IgD-negative memory B cell (primary cell): Measurements from ENCODE around the gene LRRC4C. TPM values are rescaled to one million over a fixed set of nuclear protein-coding genes. Genes with fewer than 3 reads are reported as not detected.
A peak's percentile ranks its signal among the peaks of the same experiment; 100 is the strongest.

Experiments
- H3K27ac Mint-ChIP-seq, 3 donors: one replicate each; pipeline ENCODE4 v1.8.0; 2020 to 2022; ENCODE audit warnings: mild to moderate bottlenecking in 3 of 3, mixed read lengths in 3 of 3, moderate library complexity in 1 of 3
- H3K27me3 Mint-ChIP-seq: one replicate; pipeline ENCODE4 v1.8.0; 2021; ENCODE audit warnings: mixed read lengths
- H3K36me3 Mint-ChIP-seq: one replicate; pipeline ENCODE4 v1.8.0; 2020; ENCODE audit warnings: mild to moderate bottlenecking, mixed read lengths
- H3K4me1 Mint-ChIP-seq, 3 donors: one replicate each; pipeline ENCODE4 v1.8.0; 2020 to 2022; ENCODE audit warnings: mixed read lengths in 3 of 3, mild to moderate bottlenecking in 1 of 3
- H3K4me3 Mint-ChIP-seq, 4 donors: one replicate each; pipeline ENCODE4 v1.8.0; 2020 to 2022; ENCODE audit warnings: mild to moderate bottlenecking in 4 of 4, mixed read lengths in 4 of 4, moderate library complexity in 3 of 4
- H3K9me3 Mint-ChIP-seq, 3 donors: one replicate each; pipeline ENCODE4 v1.8.0; 2020 to 2021; ENCODE audit warnings: mixed read lengths in 3 of 3, mild to moderate bottlenecking in 1 of 3
- polyA plus RNA-seq: library from polyadenylated mRNA; unstranded; fragments of 300-500 nt; fragmentation: Illumina TruSeq; gene quantifications from one replicate; pipeline ENCODE4 v1.2.3, GENCODE V29; 2021

Gene LRRC4C
- polyA plus RNA-seq, 1 donor from 2014 or later: not detected

- Mint-ChIP-seq H3K36me3 (no peaks in the 10 kb centered on the region), H3K4me3 (no peak overlapping the region), H3K27ac (peak overlapping the region in 1 of 3 donors; percentile 43)
Measured at GRCh38 chr11:41323446-41323845, 136.0 kb downstream of the LRRC4C start.

GRCh38 chr11:41320653-41321052 is 138.8 kb downstream of the LRRC4C start:
- H3K4me3 Mint-ChIP-seq: no peak overlapping the region
- no peak overlapping the region for H3K27ac Mint-ChIP-seq
- peaks cover 0 to 3% (median 2%) of the 10 kb centered on the region in 3 donors for H3K4me1 Mint-ChIP-seq
- H3K27me3 Mint-ChIP-seq: no peaks in the 10 kb centered on the region
- H3K36me3 Mint-ChIP-seq: no peaks in the 10 kb centered on the region
- H3K9me3 Mint-ChIP-seq: peaks cover 0 to 4% (median 2%) of the 10 kb centered on the region in 3 donors

More at GRCh38 chr11:41323446-41323845, 136.0 kb downstream of the LRRC4C start:
- no peaks in the 10 kb centered on the region for H3K27me3 Mint-ChIP-seq
- peaks cover 2 to 4% (median 3%) of the 10 kb centered on the region in 3 donors for H3K9me3 Mint-ChIP-seq
- peaks cover 0 to 6% (median 2%) of the 10 kb centered on the region in 3 donors for H3K4me1 Mint-ChIP-seq

- Mint-ChIP-seq H3K27me3 (no peaks in the 10 kb centered on the region), H3K4me1 (peaks cover 0 to 3% (median 0%) of the 10 kb centered on the region in 3 donors), H3K36me3 (no peaks in the 10 kb centered on the region), H3K4me3 (no peak overlapping the region), H3K27ac (no peak overlapping the region), H3K9me3 (peaks cover 0 to 2% (median 2%) of the 10 kb centered on the region in 3 donors)
Measured at GRCh38 chr11:41320238-41320637, 139.2 kb downstream of the LRRC4C start.

- no peaks in the 10 kb centered on the region for H3K36me3 Mint-ChIP-seq
- peak overlapping the region in 1 of 4 donors; percentile 32 for H3K4me3 Mint-ChIP-seq
- H3K27ac Mint-ChIP-seq: no peak overlapping the region
Measured at GRCh38 chr11:41319434-41319833, 140.0 kb downstream of the LRRC4C start.

GRCh38 chr11:41316751-41317150 is 142.7 kb downstream of the LRRC4C start:
- peaks cover 0 to 2% (median 0%) of the 10 kb centered on the region in 3 donors for H3K9me3 Mint-ChIP-seq
- H3K27me3 Mint-ChIP-seq: no peaks in the 10 kb centered on the region
- H3K4me1 Mint-ChIP-seq: peaks cover 0 to 3% (median 0%) of the 10 kb centered on the region in 3 donors
- no peaks in the 10 kb centered on the region for H3K36me3 Mint-ChIP-seq
- H3K4me3 Mint-ChIP-seq: no peak overlapping the region
- H3K27ac Mint-ChIP-seq: no peak overlapping the region

More at GRCh38 chr11:41319434-41319833, 140.0 kb downstream of the LRRC4C start:
- H3K27me3 Mint-ChIP-seq: no peaks in the 10 kb centered on the region
- H3K4me1 Mint-ChIP-seq: peaks cover 0 to 3% (median 0%) of the 10 kb centered on the region in 3 donors
- H3K9me3 Mint-ChIP-seq: peaks cover 0 to 2% (median 2%) of the 10 kb centered on the region in 3 donors

- Mint-ChIP-seq H3K27me3 (no peaks in the 10 kb centered on the region), H3K36me3 (no peaks in the 10 kb centered on the region), H3K4me1 (peaks cover 0 to 14% (median 3%) of the 10 kb centered on the region in 3 donors), H3K27ac (no peak overlapping the region), H3K4me3 (no peak overlapping the region), H3K9me3 (no peaks in the 10 kb centered on the region)
Measured at GRCh38 chr11:41313226-41313625, 146.2 kb downstream of the LRRC4C start.

- H3K4me3 Mint-ChIP-seq: peak overlapping the region in 3 of 4 donors; percentile 26 to 82 (median 53)
- H3K27me3 Mint-ChIP-seq: no peaks in the 10 kb centered on the region
- H3K36me3 Mint-ChIP-seq: no peaks in the 10 kb centered on the region
- peaks cover 15 to 35% (median 20%) of the 10 kb centered on the region in 3 donors for H3K4me1 Mint-ChIP-seq
- peaks cover 0 to 3% (median 0%) of the 10 kb centered on the region in 3 donors for H3K9me3 Mint-ChIP-seq
- peak overlapping the region in 2 of 3 donors; percentile 52 to 55 for H3K27ac Mint-ChIP-seq
Measured at GRCh38 chr11:41309716-41310115, 149.7 kb downstream of the LRRC4C start.

GRCh38 chr11:41309111-41309522 is 150.3 kb downstream of the LRRC4C start:
- H3K27ac Mint-ChIP-seq: peak overlapping the region in 2 of 3 donors; percentile 14 to 78
- H3K4me3 Mint-ChIP-seq: peak overlapping the region; percentile 53 to 89 (median 72)
- H3K36me3 Mint-ChIP-seq: no peaks in the 10 kb centered on the region
- no peaks in the 10 kb centered on the region for H3K27me3 Mint-ChIP-seq
- peaks cover 15 to 35% (median 20%) of the 10 kb centered on the region in 3 donors for H3K4me1 Mint-ChIP-seq
- H3K9me3 Mint-ChIP-seq: peaks cover 0 to 3% (median 0%) of the 10 kb centered on the region in 3 donors

GRCh38 chr11:41308286-41308685 is 151.2 kb downstream of the LRRC4C start:
- peaks cover 0 to 3% (median 0%) of the 10 kb centered on the region in 3 donors for H3K9me3 Mint-ChIP-seq
- H3K4me1 Mint-ChIP-seq: peaks cover 15 to 35% (median 20%) of the 10 kb centered on the region in 3 donors
- H3K27ac Mint-ChIP-seq: peak overlapping the region in 2 of 3 donors; percentile 7 to 69
- H3K36me3 Mint-ChIP-seq: no peaks in the 10 kb centered on the region
- peak overlapping the region; percentile 30 to 89 (median 56) for H3K4me3 Mint-ChIP-seq
- H3K27me3 Mint-ChIP-seq: no peaks in the 10 kb centered on the region

- Mint-ChIP-seq H3K27ac (peak overlapping the region in 2 of 3 donors; percentile 7 to 10), H3K9me3 (peaks cover 0 to 3% (median 0%) of the 10 kb centered on the region in 3 donors), H3K4me1 (peaks cover 15 to 35% (median 20%) of the 10 kb centered on the region in 3 donors), H3K27me3 (no peaks in the 10 kb centered on the region), H3K36me3 (no peaks in the 10 kb centered on the region), H3K4me3 (peak overlapping the region in 3 of 4 donors; percentile 30 to 89 (median 60))
Measured at GRCh38 chr11:41307296-41308080, 152.0 kb downstream of the LRRC4C start.

- H3K27me3 Mint-ChIP-seq: no peaks in the 10 kb centered on the region
- H3K4me3 Mint-ChIP-seq: peak overlapping the region in 1 of 4 donors; percentile 70
- H3K27ac Mint-ChIP-seq: peak overlapping the region in 2 of 3 donors; percentile 55 to 83
- H3K36me3 Mint-ChIP-seq: no peaks in the 10 kb centered on the region
- H3K9me3 Mint-ChIP-seq: peaks cover 0 to 3% (median 0%) of the 10 kb centered on the region in 3 donors
- peaks cover 15 to 35% (median 20%) of the 10 kb centered on the region in 3 donors for H3K4me1 Mint-ChIP-seq
Measured at GRCh38 chr11:41306431-41306830, 153.0 kb downstream of the LRRC4C start.

GRCh38 chr11:41301023-41301422 is 158.4 kb downstream of the LRRC4C start:
- peaks cover 0 to 1% (median 0%) of the 10 kb centered on the region in 3 donors for H3K9me3 Mint-ChIP-seq
- no peak overlapping the region for H3K4me3 Mint-ChIP-seq
- no peak overlapping the region for H3K27ac Mint-ChIP-seq
- no peaks in the 10 kb centered on the region for H3K27me3 Mint-ChIP-seq
- H3K36me3 Mint-ChIP-seq: no peaks in the 10 kb centered on the region
- peaks cover 0 to 2% (median under 1%) of the 10 kb centered on the region in 3 donors for H3K4me1 Mint-ChIP-seq

GRCh38 chr11:41289408-41289807 is 170.0 kb downstream of the LRRC4C start:
- no peaks in the 10 kb centered on the region for H3K36me3 Mint-ChIP-seq
- no peaks in the 10 kb centered on the region for H3K27me3 Mint-ChIP-seq
- peaks cover 0 to 4% (median 1%) of the 10 kb centered on the region in 3 donors for H3K9me3 Mint-ChIP-seq
- H3K4me1 Mint-ChIP-seq: peaks cover 0 to 6% (median 1%) of the 10 kb centered on the region in 3 donors
- no peak overlapping the region for H3K27ac Mint-ChIP-seq
- no peak overlapping the region for H3K4me3 Mint-ChIP-seq

GRCh38 chr11:41286751-41287150 is 172.7 kb downstream of the LRRC4C start:
- H3K4me3 Mint-ChIP-seq: no peak overlapping the region

GRCh38 chr11:41284354-41284753 is 175.1 kb downstream of the LRRC4C start:
- Mint-ChIP-seq H3K36me3 (no peaks in the 10 kb centered on the region), H3K27me3 (no peaks in the 10 kb centered on the region), H3K4me3 (no peak overlapping the region), H3K9me3 (peaks cover 0 to 1% (median 0%) of the 10 kb centered on the region in 3 donors), H3K27ac (no peak overlapping the region), H3K4me1 (peaks cover 0 to 1% (median 0%) of the 10 kb centered on the region in 3 donors)

More at GRCh38 chr11:41286751-41287150, 172.7 kb downstream of the LRRC4C start:
- Mint-ChIP-seq H3K9me3 (peaks cover 0 to 4% (median 1%) of the 10 kb centered on the region in 3 donors), H3K27ac (no peak overlapping the region), H3K4me1 (peaks cover 0 to 6% (median 1%) of the 10 kb centered on the region in 3 donors), H3K27me3 (no peaks in the 10 kb centered on the region), H3K36me3 (no peaks in the 10 kb centered on the region)
